CD4-positive, alpha-beta T cell treated with Interleukin-6 for 4 hours (primary cell): ENCODE measurements around the gene NXPE4.
"Not testable (repeated sequence)": the region's sequence is repeated elsewhere in the genome, so short reads cannot be mapped to it uniquely, and the experiment has no call there.

Source experiments
- DNase-seq: peaks from one replicate; pipeline ENCODE4 v3.0.0-alpha.2; 2020; ENCODE audit warnings: mixed read lengths

Gene NXPE4

GRCh38 chr11:114595571-114595970 lies at the start of gene NXPE4:
TSS of gene NXPE4 (minus strand) at chr11:114595786. CDS start at chr11:114594759, 1,027 bp downstream.
- DNase-seq = no peak

GRCh38 chr11:114639440-114639839 lies 43.9 kb upstream of the NXPE4 start:
- DNase-seq = not testable (repeated sequence)

- DNase-seq = not testable (repeated sequence)
These were observed 35.9 kb upstream of the NXPE4 start for GRCh38 chr11:114631445-114631965.

GRCh38 chr11:114625294-114625693 lies 29.7 kb upstream of the NXPE4 start:
- no peak for DNase-seq

GRCh38 chr11:114624455-114625207 lies 29.0 kb upstream of the NXPE4 start:
- DNase-seq = no peak

- DNase-seq = no peak
These were observed 28.1 kb upstream of the NXPE4 start for GRCh38 chr11:114623720-114624119.

GRCh38 chr11:114622858-114623257 lies 27.3 kb upstream of the NXPE4 start:
- no peak for DNase-seq

GRCh38 chr11:114621950-114622809 lies 26.6 kb upstream of the NXPE4 start:
- DNase-seq = no peak

GRCh38 chr11:114621072-114621471 lies 25.5 kb upstream of the NXPE4 start:
- DNase-seq = no peak

GRCh38 chr11:114619659-114620173 lies 24.1 kb upstream of the NXPE4 start:
- DNase-seq = no peak

- no peak for DNase-seq
These were observed 22.6 kb upstream of the NXPE4 start for GRCh38 chr11:114618139-114618538.

- DNase-seq = no peak
These were observed 21.9 kb upstream of the NXPE4 start for GRCh38 chr11:114617157-114618124.

GRCh38 chr11:114616516-114616915 lies 20.9 kb upstream of the NXPE4 start:
- no peak for DNase-seq

GRCh38 chr11:114615448-114616361 lies 20.1 kb upstream of the NXPE4 start:
- no peak for DNase-seq

GRCh38 chr11:114614127-114614720 lies 18.6 kb upstream of the NXPE4 start:
- DNase-seq = no peak

- not testable (repeated sequence) for DNase-seq
These were observed 17.5 kb upstream of the NXPE4 start for GRCh38 chr11:114613094-114613493.

- no peak for DNase-seq
These were observed 17.1 kb upstream of the NXPE4 start for GRCh38 chr11:114612686-114613085.

GRCh38 chr11:114612199-114612598 lies 16.6 kb upstream of the NXPE4 start:
- DNase-seq = not testable (repeated sequence)

GRCh38 chr11:114610984-114611944 lies 15.7 kb upstream of the NXPE4 start:
- DNase-seq = no peak
